Measurements from ENCODE around the gene HPSE2.
"Not testable (repeated sequence)": the region's sequence is repeated elsewhere in the genome, so short reads cannot be mapped to it uniquely, and the experiment has no call there.

HPSE2 gene

GRCh38 chr10:98560565-98560964 is 675.1 kb downstream of the HPSE2 start:
- TF ChIP-seq CTCF (IDR thresholded peaks at IDR 0.05; ENCODE audit: low read depth, low read length) = no peak
- no peak for DNase-seq (ENCODE audit: low read depth, low spot score)
- in situ Hi-C loops (cut with HindIII; ENCODE audit: low sequenced_read_pairs) = no loop called here

GRCh38 chr10:98556061-98556460 is 679.6 kb downstream of the HPSE2 start:
- no peak for TF ChIP-seq CTCF (IDR thresholded peaks at IDR 0.05; ENCODE audit: low read depth, low read length)
- no peak for DNase-seq (ENCODE audit: low read depth, low spot score)
- in situ Hi-C loops (cut with HindIII; ENCODE audit: low sequenced_read_pairs) = no loop called here
- H3K4me3 ChIP-seq (ENCODE audit: low read depth, low read length) = no peak overlapping the region

More at GRCh38 chr10:98560565-98560964, 675.1 kb downstream of the HPSE2 start:
- no peak overlapping the region for H3K4me3 ChIP-seq (ENCODE audit: low read depth, low read length)

GRCh38 chr10:98555021-98555619 is 680.5 kb downstream of the HPSE2 start:
- DNase-seq (ENCODE audit: low read depth, low spot score) = no peak
- in situ Hi-C loops (cut with HindIII; ENCODE audit: low sequenced_read_pairs) = no loop called here
- no peak overlapping the region for H3K4me3 ChIP-seq (ENCODE audit: low read depth, low read length)
- no peak for TF ChIP-seq CTCF (IDR thresholded peaks at IDR 0.05; ENCODE audit: low read depth, low read length)

GRCh38 chr10:98541561-98541960 is 694.1 kb downstream of the HPSE2 start:
- in situ Hi-C loops (cut with HindIII; ENCODE audit: low sequenced_read_pairs); DNase-seq (ENCODE audit: low read depth, low spot score); H3K4me3 ChIP-seq (ENCODE audit: low read depth, low read length): not testable (repeated sequence)

GRCh38 chr10:98539578-98539977 is 696.1 kb downstream of the HPSE2 start:
- no peak for TF ChIP-seq CTCF (IDR thresholded peaks at IDR 0.05; ENCODE audit: low read depth, low read length)
- no peak overlapping the region for H3K4me3 ChIP-seq (ENCODE audit: low read depth, low read length)
- no peak for DNase-seq (ENCODE audit: low read depth, low spot score)
- in situ Hi-C loops (cut with HindIII; ENCODE audit: low sequenced_read_pairs) = no loop called here

- no peak overlapping the region for H3K4me3 ChIP-seq (ENCODE audit: low read depth, low read length)
- no peak for TF ChIP-seq CTCF (IDR thresholded peaks at IDR 0.05; ENCODE audit: low read depth, low read length)
- in situ Hi-C loops (cut with HindIII; ENCODE audit: low sequenced_read_pairs) = no loop called here
- DNase-seq (ENCODE audit: low read depth, low spot score) = no peak
These were observed 697.2 kb downstream of the HPSE2 start for GRCh38 chr10:98538472-98538871.

GRCh38 chr10:98536551-98536950 is 699.1 kb downstream of the HPSE2 start:
- TF ChIP-seq CTCF (IDR thresholded peaks at IDR 0.05; ENCODE audit: low read depth, low read length) = no peak
- H3K4me3 ChIP-seq (ENCODE audit: low read depth, low read length) = no peak overlapping the region
- in situ Hi-C loops (cut with HindIII; ENCODE audit: low sequenced_read_pairs) = no loop called here
- peak; percentile 8 for DNase-seq (ENCODE audit: low read depth, low spot score)
